ENCODE measurements around the gene GALNT7. TPM values are rescaled to one million over a fixed set of nuclear protein-coding genes. Genes with fewer than 3 reads are reported as not detected.

The GALNT7 gene
- total RNA-seq, 1 donor from 2014 or later, result 8.2 TPM

DNA sequence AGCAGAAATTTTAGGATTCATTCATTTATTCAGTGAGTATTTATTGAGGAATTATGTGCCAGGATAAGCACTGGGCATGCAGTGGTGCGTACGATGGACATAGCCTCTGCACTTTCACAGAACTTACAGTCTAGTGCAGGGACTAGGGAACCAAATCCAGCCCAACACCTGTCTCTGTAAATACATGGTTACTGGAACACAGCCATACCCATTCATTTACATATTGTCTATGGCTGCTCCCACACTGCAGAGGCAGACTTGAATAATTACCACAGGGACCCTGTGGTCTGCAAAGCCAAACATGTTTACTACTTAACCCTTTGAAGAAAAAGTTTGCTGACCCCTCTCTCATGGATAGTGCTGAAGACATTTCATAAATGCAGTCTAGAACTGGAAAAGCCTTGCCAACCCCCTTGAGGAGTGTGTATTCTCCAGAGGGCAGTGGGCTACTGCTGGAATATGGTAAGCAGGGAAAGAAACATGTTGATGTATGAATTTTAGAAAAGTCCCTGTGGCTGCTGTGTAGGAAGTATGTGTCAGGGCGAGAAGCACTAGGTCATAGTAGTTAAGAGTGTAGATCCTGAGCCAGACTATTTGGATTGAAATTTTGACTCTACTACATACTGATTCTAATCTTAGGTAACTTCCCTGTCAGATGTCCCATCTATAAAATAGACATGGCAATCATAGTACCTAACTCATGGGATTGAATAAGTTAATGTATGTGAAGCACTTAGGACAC is 75.5 kb downstream of the GALNT7 start:
- no peaks in the 10 kb centered on the region for H3K27me3 ChIP-seq
- no peak overlapping the region for H3K27ac ChIP-seq
- TF ChIP-seq, protein P1, sequence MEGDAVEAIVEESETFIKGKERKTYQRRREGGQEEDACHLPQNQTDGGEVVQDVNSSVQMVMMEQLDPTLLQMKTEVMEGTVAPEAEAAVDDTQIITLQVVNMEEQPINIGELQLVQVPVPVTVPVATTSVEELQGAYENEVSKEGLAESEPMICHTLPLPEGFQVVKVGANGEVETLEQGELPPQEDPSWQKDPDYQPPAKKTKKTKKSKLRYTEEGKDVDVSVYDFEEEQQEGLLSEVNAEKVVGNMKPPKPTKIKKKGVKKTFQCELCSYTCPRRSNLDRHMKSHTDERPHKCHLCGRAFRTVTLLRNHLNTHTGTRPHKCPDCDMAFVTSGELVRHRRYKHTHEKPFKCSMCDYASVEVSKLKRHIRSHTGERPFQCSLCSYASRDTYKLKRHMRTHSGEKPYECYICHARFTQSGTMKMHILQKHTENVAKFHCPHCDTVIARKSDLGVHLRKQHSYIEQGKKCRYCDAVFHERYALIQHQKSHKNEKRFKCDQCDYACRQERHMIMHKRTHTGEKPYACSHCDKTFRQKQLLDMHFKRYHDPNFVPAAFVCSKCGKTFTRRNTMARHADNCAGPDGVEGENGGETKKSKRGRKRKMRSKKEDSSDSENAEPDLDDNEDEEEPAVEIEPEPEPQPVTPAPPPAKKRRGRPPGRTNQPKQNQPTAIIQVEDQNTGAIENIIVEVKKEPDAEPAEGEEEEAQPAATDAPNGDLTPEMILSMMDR (IDR thresholded peaks at IDR 0.05), result no peak
- H3K4me3 ChIP-seq, result no peak overlapping the region
- peaks cover 0 to 4% of the 10 kb centered on the region in 2 donors for H3K36me3 ChIP-seq
- intact Hi-C loops (cut with DNase I), result no loop called here
- H3K9me3 ChIP-seq, result no peaks in the 10 kb centered on the region
- H3K4me1 ChIP-seq, result no peaks in the 10 kb centered on the region
- no peak for DNase-seq (ENCODE audit: low spot score in 2 of 2)

DNA sequence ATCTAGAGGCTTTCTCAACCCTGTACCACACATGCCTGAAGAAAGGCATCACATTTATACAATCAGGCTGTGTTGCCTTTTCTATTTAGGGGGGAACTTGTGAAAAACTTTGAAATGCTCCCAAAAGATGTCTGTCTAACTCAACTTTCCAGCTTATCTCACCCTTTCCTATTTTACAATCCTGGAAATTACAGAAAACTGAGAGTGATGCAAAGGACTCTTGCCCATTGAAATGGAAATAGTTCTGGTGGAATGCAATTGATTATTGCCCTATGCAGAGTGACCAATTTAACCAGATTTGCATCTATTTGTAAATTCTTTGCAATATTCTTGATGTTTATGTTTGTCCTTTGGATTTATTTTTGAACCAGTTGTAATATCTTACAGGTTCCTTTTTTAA is 77.3 kb downstream of the GALNT7 start:
- Histone ChIP-seq H3K4me3 (no peak overlapping the region), H3K9me3 (no peaks in the 10 kb centered on the region), H3K36me3 (peaks cover 0 to 4% of the 10 kb centered on the region in 2 donors), H3K4me1 (no peaks in the 10 kb centered on the region), H3K27me3 (no peaks in the 10 kb centered on the region), H3K27ac (no peak overlapping the region)
- TF ChIP-seq, protein P1 (IDR thresholded peaks at IDR 0.05), result no peak
- DNase-seq (ENCODE audit: low spot score in 2 of 2), result no peak
- intact Hi-C loops (cut with DNase I), result no loop called here

DNA sequence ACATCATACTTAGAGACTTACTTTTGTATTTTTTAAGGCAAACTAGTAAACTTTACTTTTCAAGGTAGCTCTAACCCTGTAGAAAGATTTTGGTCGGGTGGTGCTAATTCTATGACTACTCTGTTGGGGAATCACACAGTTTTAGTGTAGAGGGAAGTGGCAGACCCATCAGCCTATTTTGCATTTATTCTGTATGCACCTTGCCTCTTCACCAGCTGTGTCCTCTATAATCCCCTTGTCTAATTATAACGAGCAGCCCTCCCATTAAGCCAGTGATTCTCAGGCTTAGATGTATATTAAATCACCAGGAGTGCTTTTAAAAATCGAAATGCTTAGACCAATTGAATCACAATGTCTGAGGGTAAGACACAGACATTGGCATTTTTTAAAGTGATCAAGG is 78.1 kb downstream of the GALNT7 start:
- intact Hi-C loops (cut with DNase I), result no loop called here
- TF ChIP-seq, protein P1 (IDR thresholded peaks at IDR 0.05), result no peak

DNA sequence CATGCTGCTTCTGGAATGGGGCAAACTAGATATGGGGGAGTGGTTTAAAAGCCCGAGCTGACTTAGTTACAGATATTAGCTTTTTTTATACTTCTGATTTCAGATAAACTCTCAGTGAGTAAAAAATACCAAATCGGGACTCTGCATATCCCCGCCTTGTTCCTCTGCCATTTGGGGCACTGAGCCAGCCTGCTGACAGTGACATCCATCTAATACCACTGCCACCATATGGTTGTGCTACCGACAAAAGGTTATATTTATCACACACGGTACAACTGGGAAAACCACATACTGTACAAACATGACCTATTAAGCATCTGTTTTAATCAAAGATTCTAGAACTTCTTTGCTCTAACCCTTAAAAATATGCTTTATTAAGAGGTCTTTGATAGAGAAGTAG is 78.7 kb downstream of the GALNT7 start:
- Histone ChIP-seq H3K36me3 (peaks cover 0 to 4% of the 10 kb centered on the region in 2 donors), H3K4me1 (peaks cover 0 to 3% of the 10 kb centered on the region in 2 donors), H3K27ac (no peak overlapping the region), H3K27me3 (no peaks in the 10 kb centered on the region), H3K9me3 (no peaks in the 10 kb centered on the region), H3K4me3 (no peak overlapping the region)
- TF ChIP-seq, protein P1 (IDR thresholded peaks at IDR 0.05), result no peak
- intact Hi-C loops (cut with DNase I), result no loop called here
- no peak for DNase-seq (ENCODE audit: low spot score in 2 of 2)

More for the DNA sequence above, 78.1 kb downstream of the GALNT7 start:
- no peaks in the 10 kb centered on the region for H3K27me3 ChIP-seq
- no peaks in the 10 kb centered on the region for H3K9me3 ChIP-seq
- H3K27ac ChIP-seq, result no peak overlapping the region
- no peak overlapping the region for H3K4me3 ChIP-seq
- DNase-seq (ENCODE audit: low spot score in 2 of 2), result no peak
- H3K36me3 ChIP-seq, result peaks cover 0 to 4% of the 10 kb centered on the region in 2 donors
- H3K4me1 ChIP-seq, result no peaks in the 10 kb centered on the region

DNA sequence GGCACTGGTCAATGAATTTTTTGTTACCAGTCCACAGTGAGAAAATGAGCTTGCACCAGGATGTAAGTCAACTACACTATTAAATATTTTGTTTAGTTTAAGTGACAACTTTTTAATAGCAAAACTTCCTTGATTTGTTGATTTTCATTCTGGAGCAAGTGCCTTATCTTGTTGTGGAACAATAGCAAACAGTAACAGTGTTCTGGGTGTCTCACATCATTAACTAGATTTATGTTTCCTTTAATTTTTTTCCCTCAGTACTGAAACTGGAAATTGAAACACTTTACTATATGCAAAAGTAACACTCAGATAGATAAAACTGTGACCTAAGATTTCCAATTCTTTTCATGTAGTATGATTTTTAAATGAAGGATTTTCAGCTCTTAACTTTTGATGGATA is 80.1 kb downstream of the GALNT7 start:
- Histone ChIP-seq H3K27me3 (no peaks in the 10 kb centered on the region), H3K36me3 (peaks cover 0 to 4% of the 10 kb centered on the region in 2 donors), H3K27ac (no peak overlapping the region), H3K4me3 (no peak overlapping the region), H3K9me3 (no peaks in the 10 kb centered on the region), H3K4me1 (peaks cover 0 to 3% of the 10 kb centered on the region in 2 donors)
- TF ChIP-seq, protein P1 (IDR thresholded peaks at IDR 0.05), result no peak
- DNase-seq (ENCODE audit: low spot score in 2 of 2), result no peak
- intact Hi-C loops (cut with DNase I), result no loop called here
